HG03521 (cell line): ENCODE measurements around the gene MCTP1.
A peak's percentile ranks its signal among the peaks of the same experiment; 100 is the strongest.

ENCODE experiments used
- ATAC-seq: cut with Tn5 transposase; IDR thresholded peaks from one replicate; pipeline ENCODE4 v1.9.1; 2021; ENCODE audit warnings: mild to moderate bottlenecking, moderate library complexity; ENCODE audit not compliant: unreplicated experiment

Gene MCTP1

GRCh38 chr5:95080441-95080840 lies 204.5 kb downstream of the MCTP1 start:
- ATAC-seq = no peak

- ATAC-seq = no peak
These were observed 204.9 kb downstream of the MCTP1 start for GRCh38 chr5:95080030-95080429.

- ATAC-seq = no peak
These were observed 206.0 kb downstream of the MCTP1 start for GRCh38 chr5:95078868-95079267.

- ATAC-seq = no peak
These were observed 208.3 kb downstream of the MCTP1 start for GRCh38 chr5:95076395-95077185.

GRCh38 chr5:95075111-95075510 lies 209.8 kb downstream of the MCTP1 start:
- no peak for ATAC-seq

GRCh38 chr5:95072281-95072680 lies 212.6 kb downstream of the MCTP1 start:
- ATAC-seq = no peak

GRCh38 chr5:95070866-95071265 lies 214.0 kb downstream of the MCTP1 start:
- no peak for ATAC-seq

- no peak for ATAC-seq
These were observed 214.4 kb downstream of the MCTP1 start for GRCh38 chr5:95070453-95070852.

- ATAC-seq = no peak
These were observed 214.9 kb downstream of the MCTP1 start for GRCh38 chr5:95069948-95070347.

- no peak for ATAC-seq
These were observed 215.9 kb downstream of the MCTP1 start for GRCh38 chr5:95069021-95069420.

GRCh38 chr5:95068289-95068910 lies 216.5 kb downstream of the MCTP1 start:
- peak; percentile 51 for ATAC-seq

- ATAC-seq = no peak
These were observed 218.8 kb downstream of the MCTP1 start for GRCh38 chr5:95066048-95066447.

GRCh38 chr5:95063492-95063891 lies 221.4 kb downstream of the MCTP1 start:
- no peak for ATAC-seq

GRCh38 chr5:95060098-95060497 lies 224.8 kb downstream of the MCTP1 start:
- ATAC-seq = no peak

GRCh38 chr5:95059636-95060035 lies 225.3 kb downstream of the MCTP1 start:
- ATAC-seq = no peak

GRCh38 chr5:95057615-95058014 lies 227.3 kb downstream of the MCTP1 start:
- ATAC-seq = no peak

GRCh38 chr5:95053253-95053652 lies 231.6 kb downstream of the MCTP1 start:
- ATAC-seq = no peak

GRCh38 chr5:95050708-95051107 lies 234.2 kb downstream of the MCTP1 start:
- no peak for ATAC-seq

- ATAC-seq = no peak
These were observed 236.3 kb downstream of the MCTP1 start for GRCh38 chr5:95048628-95049027.

GRCh38 chr5:95045181-95045965 lies 239.5 kb downstream of the MCTP1 start:
- ATAC-seq = no peak

- no peak for ATAC-seq
These were observed 240.8 kb downstream of the MCTP1 start for GRCh38 chr5:95044096-95044495.

- ATAC-seq = no peak
These were observed 241.2 kb downstream of the MCTP1 start for GRCh38 chr5:95043648-95044047.
